Loucy (cell line): ENCODE measurements around the gene CELF3.
"Not testable (repeated sequence)": the region's sequence is repeated elsewhere in the genome, so short reads cannot be mapped to it uniquely, and the experiment has no call there.

ENCODE experiments used
- H2AFZ ChIP-seq: fragments of 200-600 bp; sonication (generic); 2 replicates; pipeline ENCODE4 v1.6.0; 2016; ENCODE audit warnings: antibody characterized with exemption, mild to moderate bottlenecking, low read length, moderate library complexity
- H3F3A ChIP-seq: fragments of 200-600 bp; 2 replicates; pipeline ENCODE4 v1.6.0; 2016; ENCODE audit warnings: antibody characterized with exemption, low read depth, mild to moderate bottlenecking
- H3K27me3 ChIP-seq: fragments of 200-600 bp; sonication (generic); 2 replicates; pipeline ENCODE4 v1.6.1; 2014; ENCODE audit warnings: low read length, mild to moderate bottlenecking; ENCODE audit not compliant: insufficient read depth, poor library complexity, severe bottlenecking
- H3K36me3 ChIP-seq: fragments of 200-600 bp; sonication (generic); 2 replicates; pipeline ENCODE4 v1.6.1; 2016; ENCODE audit warnings: low read length; ENCODE audit not compliant: insufficient read depth
- H3K4me1 ChIP-seq: fragments of 200-600 bp; sonication (generic); 2 replicates; pipeline ENCODE4 v1.5.1; 2014; ENCODE audit warnings: low read length, mild to moderate bottlenecking; ENCODE audit not compliant: insufficient read depth, poor library complexity, severe bottlenecking
- H3K4me2 ChIP-seq: fragments of 200-600 bp; sonication (generic); 2 replicates; pipeline ENCODE4 v1.6.0; 2014; ENCODE audit warnings: antibody characterized with exemption, low read length, low read depth, mild to moderate bottlenecking; ENCODE audit not compliant: poor library complexity, severe bottlenecking
- H3K4me3 ChIP-seq: fragments of 200-600 bp; sonication (generic); 2 replicates; pipeline ENCODE4 v1.5.1; 2014; ENCODE audit warnings: low read length, mild to moderate bottlenecking, mixed read lengths; ENCODE audit not compliant: poor library complexity, severe bottlenecking
- H3K79me2 ChIP-seq: fragments of 200-600 bp; sonication (generic); 2 replicates; pipeline ENCODE4 v1.6.1; 2014; ENCODE audit warnings: low read length; ENCODE audit not compliant: insufficient read depth
- H3K9ac ChIP-seq: fragments of 200-600 bp; sonication (generic); 2 replicates; pipeline ENCODE4 v1.6.0; 2014; ENCODE audit warnings: mild to moderate bottlenecking, low read depth, low read length, moderate library complexity; ENCODE audit not compliant: poor library complexity, severe bottlenecking
- H3K9me2 ChIP-seq: fragments of 200-600 bp; sonication (generic); replicated peaks from 2 replicates; pipeline ENCODE4 v1.6.1; 2016; ENCODE audit warnings: low read depth, low read length, mixed read lengths
- H3K9me3 ChIP-seq: fragments of 200-600 bp; sonication (generic); 2 replicates; pipeline ENCODE4 v1.6.1; 2014; ENCODE audit warnings: mild to moderate bottlenecking, antibody characterized with exemption, low read length, low read depth; ENCODE audit not compliant: insufficient read depth
- H4K20me1 ChIP-seq: fragments of 200-600 bp; sonication (generic); 2 replicates; pipeline ENCODE4 v1.6.0; 2014; ENCODE audit warnings: antibody characterized with exemption, low read length, mild to moderate bottlenecking; ENCODE audit not compliant: insufficient read depth, poor library complexity, severe bottlenecking
- EZH2phosphoT487 ChIP-seq: fragments of 200-600 bp; IDR thresholded peaks from 2 replicates; pipeline ENCODE4 v1.6.1; 2018; ENCODE audit warnings: antibody characterized with exemption, mild to moderate bottlenecking, moderate library complexity, borderline replicate concordance
- TF ChIP-seq, protein P1 (sequence below): fragments of 200-600 bp; sonication (generic); conservative IDR thresholded peaks from 2 replicates; pipeline ENCODE4 v1.5.1; 2014; ENCODE audit warnings: mild to moderate bottlenecking, antibody characterized with exemption, low read length

CELF3 gene

DNA sequence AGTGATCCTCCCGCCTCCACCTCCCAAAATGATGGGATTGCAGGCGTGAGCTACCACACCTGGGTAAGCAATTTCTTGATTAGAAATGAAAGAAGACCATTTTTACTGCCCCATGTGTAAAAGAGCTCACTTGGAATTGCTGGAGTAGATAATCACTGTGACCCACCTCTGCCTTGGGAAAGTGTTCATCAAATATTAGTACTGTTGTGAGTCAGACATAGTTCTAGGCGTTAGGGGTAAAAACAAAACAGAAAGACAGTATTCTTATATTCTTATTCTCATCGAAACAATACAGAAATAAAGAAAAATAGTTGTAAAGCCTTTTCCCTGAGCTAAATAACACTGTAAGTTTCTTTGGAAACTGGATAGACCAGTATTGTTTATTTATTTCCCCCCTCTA, 36.2 kb downstream of the CELF3 start:
- Histone ChIP-seq H3F3A (no peaks in the 10 kb centered on the region), H3K9me3 (no peaks in the 10 kb centered on the region), H3K36me3 (peaks cover 23% of the 10 kb centered on the region; the same call in 1 of the 2 replicates), H3K4me1 (no peaks in the 10 kb centered on the region), H2AFZ (no peak overlapping the region), H3K9me2 (no peaks in the 10 kb centered on the region), H3K4me3 (no peak overlapping the region), H3K4me2 (no peak overlapping the region), H3K9ac (no peak overlapping the region), H3K27me3 (no peaks in the 10 kb centered on the region), H3K79me2 (no peaks in the 10 kb centered on the region), H4K20me1 (no peaks in the 10 kb centered on the region)
- TF ChIP-seq EZH2phosphoT487: no peak
- TF ChIP-seq, protein P1, sequence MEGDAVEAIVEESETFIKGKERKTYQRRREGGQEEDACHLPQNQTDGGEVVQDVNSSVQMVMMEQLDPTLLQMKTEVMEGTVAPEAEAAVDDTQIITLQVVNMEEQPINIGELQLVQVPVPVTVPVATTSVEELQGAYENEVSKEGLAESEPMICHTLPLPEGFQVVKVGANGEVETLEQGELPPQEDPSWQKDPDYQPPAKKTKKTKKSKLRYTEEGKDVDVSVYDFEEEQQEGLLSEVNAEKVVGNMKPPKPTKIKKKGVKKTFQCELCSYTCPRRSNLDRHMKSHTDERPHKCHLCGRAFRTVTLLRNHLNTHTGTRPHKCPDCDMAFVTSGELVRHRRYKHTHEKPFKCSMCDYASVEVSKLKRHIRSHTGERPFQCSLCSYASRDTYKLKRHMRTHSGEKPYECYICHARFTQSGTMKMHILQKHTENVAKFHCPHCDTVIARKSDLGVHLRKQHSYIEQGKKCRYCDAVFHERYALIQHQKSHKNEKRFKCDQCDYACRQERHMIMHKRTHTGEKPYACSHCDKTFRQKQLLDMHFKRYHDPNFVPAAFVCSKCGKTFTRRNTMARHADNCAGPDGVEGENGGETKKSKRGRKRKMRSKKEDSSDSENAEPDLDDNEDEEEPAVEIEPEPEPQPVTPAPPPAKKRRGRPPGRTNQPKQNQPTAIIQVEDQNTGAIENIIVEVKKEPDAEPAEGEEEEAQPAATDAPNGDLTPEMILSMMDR: no peak

DNA sequence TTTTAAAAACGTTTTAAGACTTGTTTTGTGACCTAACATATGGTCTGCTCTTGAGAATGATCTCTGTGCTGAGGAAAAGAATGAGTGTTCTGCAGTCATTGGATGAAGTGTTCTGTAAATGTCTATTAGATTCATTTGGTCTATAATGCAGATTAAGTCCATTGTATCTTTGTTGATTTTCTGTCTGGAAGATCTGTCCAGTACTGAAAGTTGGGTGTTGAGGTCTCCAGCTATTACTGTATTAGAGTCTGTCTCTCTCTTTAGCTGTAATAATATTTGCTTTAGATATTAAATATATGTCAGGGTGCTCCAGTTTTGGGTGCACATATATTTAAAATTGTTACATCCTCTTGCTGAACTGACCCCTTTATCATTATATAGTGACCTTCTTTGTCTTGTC, 43.2 kb downstream of the CELF3 start:
- no peaks in the 10 kb centered on the region for H3K9me2 ChIP-seq
- H4K20me1 ChIP-seq: peaks cover 3% of the 10 kb centered on the region
- H3K4me3 ChIP-seq: no peak overlapping the region
- H2AFZ ChIP-seq: no peak overlapping the region
- H3K4me2 ChIP-seq: no peak overlapping the region
- H3K9ac ChIP-seq: no peak overlapping the region
- H3K79me2 ChIP-seq: no peaks in the 10 kb centered on the region
- no peaks in the 10 kb centered on the region for H3K27me3 ChIP-seq
- no peaks in the 10 kb centered on the region for H3K4me1 ChIP-seq
- TF ChIP-seq EZH2phosphoT487: no peak
- TF ChIP-seq, protein P1: no peak
- H3F3A ChIP-seq: no peaks in the 10 kb centered on the region
- peaks cover 33% of the 10 kb centered on the region; the same call in 1 of the 2 replicates for H3K36me3 ChIP-seq
- no peaks in the 10 kb centered on the region for H3K9me3 ChIP-seq

DNA sequence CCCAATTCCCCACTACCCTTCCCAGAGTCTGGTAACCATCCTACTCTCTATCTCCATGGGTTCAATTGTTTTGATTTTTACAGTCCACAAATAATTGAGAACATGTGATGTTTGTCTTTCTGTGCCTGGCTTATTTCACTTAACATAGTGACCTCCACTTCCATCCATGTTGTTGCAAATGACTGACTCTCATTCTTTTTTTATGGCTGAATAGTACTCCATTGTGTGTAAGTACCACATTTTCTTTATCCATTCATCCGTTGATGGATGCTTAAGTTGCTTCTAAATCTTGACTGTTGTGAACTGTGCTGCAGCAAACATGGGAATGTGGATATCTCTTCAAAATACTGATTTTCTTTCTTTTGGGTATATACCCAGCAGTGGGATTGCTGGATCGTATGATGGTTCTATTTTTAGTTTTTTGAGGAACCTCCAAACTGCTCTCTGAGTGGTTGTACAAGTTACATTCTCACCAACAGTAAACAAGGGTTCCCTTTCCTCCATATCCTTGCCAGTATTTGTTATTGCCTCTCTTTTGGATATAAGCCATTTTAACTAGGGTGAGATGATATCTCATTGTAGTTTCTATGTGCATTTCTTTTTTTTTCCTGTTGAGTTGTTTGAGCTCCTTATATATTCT, 46.4 kb downstream of the CELF3 start:
- H3K79me2 ChIP-seq, H4K20me1 ChIP-seq, H3K27me3 ChIP-seq, H3K9me2 ChIP-seq, H3K4me1 ChIP-seq, H3K9me3 ChIP-seq, H2AFZ ChIP-seq, H3K4me3 ChIP-seq, H3K9ac ChIP-seq, H3K4me2 ChIP-seq, H3F3A ChIP-seq: not testable (repeated sequence)
- peaks cover 48% of the 10 kb centered on the region; the same call in 1 of the 2 replicates for H3K36me3 ChIP-seq

DNA sequence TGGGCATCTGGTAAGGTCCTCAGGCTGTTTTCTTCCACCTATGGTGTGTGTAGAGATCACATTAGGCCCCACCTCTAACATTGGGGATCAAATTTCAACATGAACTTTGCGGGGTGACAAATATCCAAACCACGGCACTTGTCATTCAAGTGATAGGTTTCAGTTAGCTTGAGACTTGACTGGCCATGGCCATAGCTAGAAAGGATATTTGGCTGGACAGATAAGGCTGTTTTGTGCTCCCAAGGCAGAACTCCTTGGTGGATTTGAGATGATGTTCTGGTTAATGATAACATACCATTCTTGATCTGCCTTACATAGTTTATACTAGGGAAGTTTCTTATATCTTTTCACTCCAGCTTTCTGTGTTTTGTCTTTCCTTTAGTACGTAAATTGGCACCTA, 48.5 kb downstream of the CELF3 start:
- no peaks in the 10 kb centered on the region for H3K4me1 ChIP-seq
- H4K20me1 ChIP-seq: no peaks in the 10 kb centered on the region
- H3K9ac ChIP-seq: no peak overlapping the region
- H3K9me3 ChIP-seq: no peaks in the 10 kb centered on the region
- no peaks in the 10 kb centered on the region for H3F3A ChIP-seq
- no peak for TF ChIP-seq EZH2phosphoT487
- TF ChIP-seq, protein P1: no peak
- H3K36me3 ChIP-seq: peaks cover 63% of the 10 kb centered on the region; the same call in 1 of the 2 replicates
- no peaks in the 10 kb centered on the region for H3K27me3 ChIP-seq
- H2AFZ ChIP-seq: no peak overlapping the region
- H3K79me2 ChIP-seq: no peaks in the 10 kb centered on the region
- H3K4me2 ChIP-seq: no peak overlapping the region
- H3K4me3 ChIP-seq: no peak overlapping the region
- no peaks in the 10 kb centered on the region for H3K9me2 ChIP-seq
